ENCODE results near the gene SSTR5.

Gene SSTR5

GRCh38 chr16:1040346-1040745, 32.2 kb upstream of the SSTR5 start:
- no peak for DNase-seq

- DNase-seq: no peak
These were observed 30.4 kb upstream of the SSTR5 start for GRCh38 chr16:1042049-1042744.

- DNase-seq: no peak
These were observed 29.7 kb upstream of the SSTR5 start for GRCh38 chr16:1042866-1043265.

- no peak for DNase-seq
These were observed 28.6 kb upstream of the SSTR5 start for GRCh38 chr16:1043881-1044451.

GRCh38 chr16:1044460-1045309, 27.9 kb upstream of the SSTR5 start:
- DNase-seq: no peak

GRCh38 chr16:1045310-1045992, 27.1 kb upstream of the SSTR5 start:
- DNase-seq: no peak

GRCh38 chr16:1045993-1046911, 26.3 kb upstream of the SSTR5 start:
- DNase-seq: no peak

GRCh38 chr16:1047123-1047522, 25.4 kb upstream of the SSTR5 start:
- no peak for DNase-seq

GRCh38 chr16:1047801-1048200, 24.7 kb upstream of the SSTR5 start:
- DNase-seq: no peak

- no peak for DNase-seq
These were observed 24.0 kb upstream of the SSTR5 start for GRCh38 chr16:1048442-1049112.

GRCh38 chr16:1049113-1049975, 23.2 kb upstream of the SSTR5 start:
- no peak for DNase-seq

GRCh38 chr16:1049976-1050247, 22.6 kb upstream of the SSTR5 start:
- no peak for DNase-seq

- DNase-seq: no peak
These were observed 22.0 kb upstream of the SSTR5 start for GRCh38 chr16:1050516-1050915.

- DNase-seq: no peak
These were observed 21.6 kb upstream of the SSTR5 start for GRCh38 chr16:1050921-1051320.

- no peak for DNase-seq
These were observed 21.1 kb upstream of the SSTR5 start for GRCh38 chr16:1051446-1051845.

- no peak for DNase-seq
These were observed 19.8 kb upstream of the SSTR5 start for GRCh38 chr16:1052721-1053120.

GRCh38 chr16:1053121-1053521, 19.4 kb upstream of the SSTR5 start:
- no peak for DNase-seq

GRCh38 chr16:1053700-1054368, 18.7 kb upstream of the SSTR5 start:
- no peak for DNase-seq

- DNase-seq: no peak
These were observed 17.6 kb upstream of the SSTR5 start for GRCh38 chr16:1054660-1055556.

All from effector CD4-positive, alpha-beta T cell (primary cell).